ENCODE data around the gene PDE4D.

DNA sequence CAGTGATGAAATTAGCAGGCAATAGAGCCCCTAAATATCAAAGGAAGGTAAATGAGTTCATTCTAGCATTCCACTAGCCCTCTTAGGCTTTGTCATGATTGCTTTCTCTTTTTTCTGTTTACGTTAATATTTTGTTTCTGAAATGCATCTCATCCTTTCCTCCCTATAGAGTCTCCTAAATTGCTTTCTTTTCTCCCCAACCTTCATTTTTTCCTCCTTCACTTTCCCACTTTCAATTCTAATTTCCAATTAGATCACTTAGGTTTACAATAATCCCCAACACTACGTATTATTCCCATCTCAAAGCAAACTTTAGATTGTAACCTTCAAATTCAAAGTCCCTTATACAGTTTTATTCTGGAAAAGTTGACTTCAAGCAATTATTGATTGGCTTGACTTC is 751.4 kb downstream of the PDE4D start:
- TF ChIP-seq, protein P1, sequence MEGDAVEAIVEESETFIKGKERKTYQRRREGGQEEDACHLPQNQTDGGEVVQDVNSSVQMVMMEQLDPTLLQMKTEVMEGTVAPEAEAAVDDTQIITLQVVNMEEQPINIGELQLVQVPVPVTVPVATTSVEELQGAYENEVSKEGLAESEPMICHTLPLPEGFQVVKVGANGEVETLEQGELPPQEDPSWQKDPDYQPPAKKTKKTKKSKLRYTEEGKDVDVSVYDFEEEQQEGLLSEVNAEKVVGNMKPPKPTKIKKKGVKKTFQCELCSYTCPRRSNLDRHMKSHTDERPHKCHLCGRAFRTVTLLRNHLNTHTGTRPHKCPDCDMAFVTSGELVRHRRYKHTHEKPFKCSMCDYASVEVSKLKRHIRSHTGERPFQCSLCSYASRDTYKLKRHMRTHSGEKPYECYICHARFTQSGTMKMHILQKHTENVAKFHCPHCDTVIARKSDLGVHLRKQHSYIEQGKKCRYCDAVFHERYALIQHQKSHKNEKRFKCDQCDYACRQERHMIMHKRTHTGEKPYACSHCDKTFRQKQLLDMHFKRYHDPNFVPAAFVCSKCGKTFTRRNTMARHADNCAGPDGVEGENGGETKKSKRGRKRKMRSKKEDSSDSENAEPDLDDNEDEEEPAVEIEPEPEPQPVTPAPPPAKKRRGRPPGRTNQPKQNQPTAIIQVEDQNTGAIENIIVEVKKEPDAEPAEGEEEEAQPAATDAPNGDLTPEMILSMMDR (IDR thresholded peaks at IDR 0.05) = no peak
- TF ChIP-seq, protein P2, sequence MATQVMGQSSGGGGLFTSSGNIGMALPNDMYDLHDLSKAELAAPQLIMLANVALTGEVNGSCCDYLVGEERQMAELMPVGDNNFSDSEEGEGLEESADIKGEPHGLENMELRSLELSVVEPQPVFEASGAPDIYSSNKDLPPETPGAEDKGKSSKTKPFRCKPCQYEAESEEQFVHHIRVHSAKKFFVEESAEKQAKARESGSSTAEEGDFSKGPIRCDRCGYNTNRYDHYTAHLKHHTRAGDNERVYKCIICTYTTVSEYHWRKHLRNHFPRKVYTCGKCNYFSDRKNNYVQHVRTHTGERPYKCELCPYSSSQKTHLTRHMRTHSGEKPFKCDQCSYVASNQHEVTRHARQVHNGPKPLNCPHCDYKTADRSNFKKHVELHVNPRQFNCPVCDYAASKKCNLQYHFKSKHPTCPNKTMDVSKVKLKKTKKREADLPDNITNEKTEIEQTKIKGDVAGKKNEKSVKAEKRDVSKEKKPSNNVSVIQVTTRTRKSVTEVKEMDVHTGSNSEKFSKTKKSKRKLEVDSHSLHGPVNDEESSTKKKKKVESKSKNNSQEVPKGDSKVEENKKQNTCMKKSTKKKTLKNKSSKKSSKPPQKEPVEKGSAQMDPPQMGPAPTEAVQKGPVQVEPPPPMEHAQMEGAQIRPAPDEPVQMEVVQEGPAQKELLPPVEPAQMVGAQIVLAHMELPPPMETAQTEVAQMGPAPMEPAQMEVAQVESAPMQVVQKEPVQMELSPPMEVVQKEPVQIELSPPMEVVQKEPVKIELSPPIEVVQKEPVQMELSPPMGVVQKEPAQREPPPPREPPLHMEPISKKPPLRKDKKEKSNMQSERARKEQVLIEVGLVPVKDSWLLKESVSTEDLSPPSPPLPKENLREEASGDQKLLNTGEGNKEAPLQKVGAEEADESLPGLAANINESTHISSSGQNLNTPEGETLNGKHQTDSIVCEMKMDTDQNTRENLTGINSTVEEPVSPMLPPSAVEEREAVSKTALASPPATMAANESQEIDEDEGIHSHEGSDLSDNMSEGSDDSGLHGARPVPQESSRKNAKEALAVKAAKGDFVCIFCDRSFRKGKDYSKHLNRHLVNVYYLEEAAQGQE (IDR thresholded peaks at IDR 0.05; ENCODE audit: insufficient read depth in 1 of 2, low read depth in 2 of 2, low read length in 1 of 2) = no peak
- TF ChIP-seq TCF7L2 (IDR thresholded peaks at IDR 0.05; ENCODE audit: low read depth, low read length) = no peak
- no peak for TF ChIP-seq POLR2AphosphoS5 (IDR thresholded peaks at IDR 0.05; ENCODE audit: low read depth, low read length)
- no peak for TF ChIP-seq SIN3A (IDR thresholded peaks at IDR 0.05; ENCODE audit: borderline replicate concordance, insufficient read depth, low read depth, low read length)
